Tibial nerve (tissue), 4 donors: ENCODE measurements around the gene BCO1. TPM values are rescaled to one million over a fixed set of nuclear protein-coding genes. Genes with fewer than 3 reads are reported as not detected.

ENCODE experiments used
- DNase-seq, 2 donors: peaks; one replicate each; pipeline ENCODE4 v3.0.0-alpha.2; 2019; ENCODE audit warnings: low spot score in 2 of 2
- H3K27ac ChIP-seq, 4 donors: fragments of 200-600 bp; sonication (generic) in 3 of 4; one replicate each; pipeline ENCODE4 v1.5.1; 2017 to 2019; ENCODE audit warnings: mild to moderate bottlenecking in 1 of 4
- H3K27me3 ChIP-seq, 2 donors: fragments of 200-600 bp; sonication (generic) in 1 of 2; one replicate each; pipeline versions ENCODE4 v1.5.1 to v1.6.0; 2017 to 2019
- H3K36me3 ChIP-seq, 3 donors: fragments of 200-600 bp; sonication (generic); one replicate each; pipeline ENCODE4 v1.5.1; 2018 to 2019
- H3K4me1 ChIP-seq, 4 donors: fragments of 200-600 bp; sonication (generic) in 3 of 4; one replicate each; pipeline ENCODE4 v1.5.1; 2017 to 2019
- H3K4me3 ChIP-seq, 4 donors: fragments of 200-600 bp; sonication (generic) in 3 of 4; one replicate each; pipeline ENCODE4 v1.5.1; 2017 to 2019; ENCODE audit warnings: mild to moderate bottlenecking in 1 of 4, moderate library complexity in 1 of 4
- H3K9me3 ChIP-seq, 4 donors: fragments of 200-600 bp; sonication (generic) in 3 of 4; one replicate each; pipeline ENCODE4 v1.5.1; 2017 to 2019
- CTCF ChIP-seq, 5 experiments: fragments of 200-600 bp in 3 of 5; fragments of 450-650 bp in 2 of 5; sonication (generic) in 3 of 5; IDR thresholded peaks; one replicate each; pipeline ENCODE4 v1.5.1; 2016 to 2019; ENCODE audit warnings: antibody characterized with exemption in 5 of 5, mild to moderate bottlenecking in 3 of 5, moderate library complexity in 2 of 5
- EP300 ChIP-seq, 2 donors: sonication (generic); formaldehyde crosslinking; IDR thresholded peaks; one replicate each; pipeline ENCODE4 v1.6.1; 2017; ENCODE audit warnings: antibody characterized with exemption in 2 of 2, mild to moderate bottlenecking in 1 of 2
- POLR2A ChIP-seq, 2 donors: fragments of 450-650 bp; IDR thresholded peaks; one replicate each; pipeline ENCODE4 v1.6.1; 2017; ENCODE audit warnings: antibody characterized with exemption in 2 of 2, mild to moderate bottlenecking in 2 of 2, moderate library complexity in 2 of 2
- WGBS, 2 donors: methylation state at CpG; one replicate each; pipeline ENCODE4 v1.1.5; 2018; 5-methylcytosine and 5-hydroxymethylcytosine counted together
- total RNA-seq, 4 donors: library from RNA; depleted of rRNA; stranded (reverse); fragments of >200 nt; gene quantifications; one replicate each; pipeline ENCODE4 v1.1.0, GENCODE V29; 2016

The BCO1 gene
- total RNA-seq, 4 donors from 2014 or later: not detected

GRCh38 chr16:81265658-81266451 lies 27.4 kb downstream of the BCO1 start:
- H3K9me3 ChIP-seq: no peaks in the 10 kb centered on the region
- H3K27me3 ChIP-seq: no peaks in the 10 kb centered on the region
- DNase-seq: peak; percentile 54 to 66
- no peaks in the 10 kb centered on the region for H3K36me3 ChIP-seq
- TF ChIP-seq CTCF (IDR thresholded peaks at IDR 0.05) (no peak), EP300 (IDR thresholded peaks at IDR 0.05) (peak in 1 of 2 donors; percentile 33)
- peaks cover 0 to 23% (median 2%) of the 10 kb centered on the region in 4 donors for H3K4me1 ChIP-seq
- no peak overlapping the region for H3K4me3 ChIP-seq
- peak overlapping the region in 1 of 4 donors; percentile 23 for H3K27ac ChIP-seq
- WGBS, 2 donors: 69 to 76% methylated on average over 5 of the region's 5 CpGs

GRCh38 chr16:81266680-81267095 lies 28.2 kb downstream of the BCO1 start:
- WGBS, 2 donors: 51 to 77% methylated on average over 7 of the region's 7 CpGs
- Histone ChIP-seq H3K9me3 (no peaks in the 10 kb centered on the region), H3K4me3 (no peak overlapping the region), H3K27me3 (no peaks in the 10 kb centered on the region), H3K4me1 (peaks cover 0 to 23% (median 2%) of the 10 kb centered on the region in 4 donors), H3K36me3 (no peaks in the 10 kb centered on the region), H3K27ac (peak overlapping the region in 1 of 4 donors; percentile 23)
- DNase-seq: no peak
- TF ChIP-seq EP300 (IDR thresholded peaks at IDR 0.05) (no peak), POLR2A (IDR thresholded peaks at IDR 0.05) (no peak), CTCF (IDR thresholded peaks at IDR 0.05) (no peak)

- no peak overlapping the region for H3K4me3 ChIP-seq
- DNase-seq: no peak
- TF ChIP-seq EP300 (IDR thresholded peaks at IDR 0.05): no peak
- no peak for TF ChIP-seq CTCF (IDR thresholded peaks at IDR 0.05)
- no peak for TF ChIP-seq POLR2A (IDR thresholded peaks at IDR 0.05)
- H3K9me3 ChIP-seq: no peaks in the 10 kb centered on the region
- H3K27ac ChIP-seq: no peak overlapping the region
- WGBS, 2 donors: 93% methylated on average over 5 of the region's 5 CpGs
- H3K27me3 ChIP-seq: no peaks in the 10 kb centered on the region
- no peaks in the 10 kb centered on the region for H3K36me3 ChIP-seq
- peaks cover 0 to 22% (median 2%) of the 10 kb centered on the region in 4 donors for H3K4me1 ChIP-seq
Observed at GRCh38 chr16:81268509-81268908, 30.0 kb downstream of the BCO1 start.

- TF ChIP-seq CTCF (IDR thresholded peaks at IDR 0.05): no peak
- Histone ChIP-seq H3K36me3 (no peaks in the 10 kb centered on the region), H3K4me1 (no peaks in the 10 kb centered on the region), H3K27ac (peak overlapping the region in 1 of 4 donors; percentile 52), H3K9me3 (no peaks in the 10 kb centered on the region), H3K4me3 (no peak overlapping the region), H3K27me3 (no peaks in the 10 kb centered on the region)
- no peak for DNase-seq
- 62 to 70% methylated on average over 10 of the region's 10 CpGs for WGBS, 2 donors
Observed at GRCh38 chr16:81273223-81273950, 34.9 kb downstream of the BCO1 start.

- TF ChIP-seq CTCF (IDR thresholded peaks at IDR 0.05) (no peak), POLR2A (IDR thresholded peaks at IDR 0.05) (no peak), EP300 (IDR thresholded peaks at IDR 0.05) (no peak)
- no peak overlapping the region for H3K4me3 ChIP-seq
- DNase-seq: no peak
- H3K4me1 ChIP-seq: no peaks in the 10 kb centered on the region
- no peaks in the 10 kb centered on the region for H3K27me3 ChIP-seq
- H3K27ac ChIP-seq: peak overlapping the region in 1 of 4 donors; percentile 32
- 46 to 59% methylated on average over 8 to 9 of the region's 9 CpGs for WGBS, 2 donors
- no peaks in the 10 kb centered on the region for H3K36me3 ChIP-seq
- no peaks in the 10 kb centered on the region for H3K9me3 ChIP-seq
Observed at GRCh38 chr16:81275064-81275532, 36.6 kb downstream of the BCO1 start.
